ENCODE data around the gene LZTFL1. TPM values are rescaled to one million over a fixed set of nuclear protein-coding genes. Genes with fewer than 3 reads are reported as not detected.

The LZTFL1 gene
- total RNA-seq, 1 experiment from 2014 or later, result 21.0 TPM

- Histone ChIP-seq H3K9me3 (ENCODE audit: control insufficient read depth in 1 of 2, insufficient read depth in 1 of 2, low read depth in 1 of 2, low read length in 2 of 2) (no peaks in the 10 kb centered on the region), H2AFZ (ENCODE audit: low read depth, low read length, poor library complexity, severe bottlenecking) (no peak overlapping the region), H3K4me2 (ENCODE audit: low read length) (no peak overlapping the region), H3K27ac (ENCODE audit: low read depth, low read length) (no peak overlapping the region), H3K9me2 (ENCODE audit: insufficient read depth) (no peaks in the 10 kb centered on the region), H3K36me3 (ENCODE audit: control insufficient read depth in 1 of 2, insufficient read depth in 2 of 2, low read length in 2 of 2) (peaks cover under 1 to 8% of the 10 kb centered on the region in 2 experiments; a peak in 2 of 4 replicates), H3K79me2 (ENCODE audit: insufficient read depth, low read length) (no peaks in the 10 kb centered on the region), H3K4me1 (ENCODE audit: control insufficient read depth in 1 of 2, insufficient read depth in 2 of 2, low read length in 2 of 2) (peaks cover 0 to 3% of the 10 kb centered on the region in 2 experiments; a peak in 2 of 4 replicates), H3K4me3 (replicated peaks in 1 of 2; ENCODE audit: low read depth in 1 of 2, low read length in 2 of 2) (no peak overlapping the region), H3K9ac (ENCODE audit: low read length) (no peak overlapping the region), H3K27me3 (ENCODE audit: insufficient read depth, low read length) (no peaks in the 10 kb centered on the region), H4K20me1 (ENCODE audit: insufficient read depth) (no peaks in the 10 kb centered on the region)
- DNase-seq (ENCODE audit: low read depth, low spot score), result no peak
- ChIA-PET POLR2A (no interaction called here), CTCF (interaction anchor here (3.0 kb wide), 1 partner anchor 69 kb away, joined by 65 read pairs; no protein-coding TSS in a partner anchor), RAD21 (ENCODE audit: low non-redundant PET in 1 of 2, low total read pairs in 2 of 2, uncharacterized antibody in 2 of 2, unreplicated experiment in 2 of 2) (interaction anchor here in 1 of 2 experiments (1.5 kb wide), 1 partner anchor 69 kb away, joined by 3 read pairs; no protein-coding TSS in a partner anchor)
- BruUV-seq (replicated peaks), result no TSS peak
- ATAC-seq, result no peak
- no peak for TF ChIP-seq YY1 (IDR thresholded peaks at IDR 0.05; ENCODE audit: extremely low read depth, insufficient replicate concordance, low read depth, low read length)
- TF ChIP-seq ZFX (IDR thresholded peaks at IDR 0.05), result no peak
- TF ChIP-seq FOSL1 (IDR thresholded peaks at IDR 0.05; ENCODE audit: low read depth), result no peak
- no peak for TF ChIP-seq CTCF (IDR thresholded peaks at IDR 0.05 in 2 of 3, conservative IDR thresholded peaks at IDR 0.05 in 1 of 3; ENCODE audit: borderline replicate concordance in 1 of 3, insufficient read depth in 1 of 3, low read depth in 2 of 3, low read length in 2 of 3)
- no peak for TF ChIP-seq CEBPB (IDR thresholded peaks at IDR 0.05; ENCODE audit: low read depth)
- no peak for TF ChIP-seq SRF (IDR thresholded peaks at IDR 0.05; ENCODE audit: low read depth)
- TF ChIP-seq SIN3A (IDR thresholded peaks at IDR 0.05; ENCODE audit: low read depth), result no peak
- TF ChIP-seq POLR2AphosphoS5 (IDR thresholded peaks at IDR 0.05; ENCODE audit: low read depth, low read length), result no peak
- no peak for TF ChIP-seq SP1 (IDR thresholded peaks at IDR 0.05; ENCODE audit: low read depth)
- no peak for TF ChIP-seq ZNF274 (IDR thresholded peaks at IDR 0.05; ENCODE audit: low read depth, low read length)
- TF ChIP-seq ELF1 (IDR thresholded peaks at IDR 0.05; ENCODE audit: borderline replicate concordance, low read depth), result no peak
- no peak for TF ChIP-seq ATF3 (IDR thresholded peaks at IDR 0.05)
- intact Hi-C loops (cut with micrococcal nuclease), result loop anchor here (5.0 kb wide), 1 partner anchor 793 kb away; no protein-coding TSS in a partner anchor
Measured at GRCh38 chr3:45830121-45830520, 11.8 kb downstream of the LZTFL1 start.
